Ovary (tissue), 9 donors: ENCODE measurements around the gene SH3PXD2A. TPM values are rescaled to one million over a fixed set of nuclear protein-coding genes. Genes with fewer than 3 reads are reported as not detected.

Experiments used
- DNase-seq, 5 donors: peaks; one replicate each; pipeline ENCODE4 v3.0.0-alpha.2; 2019 to 2020
- H3K27ac ChIP-seq, 2 donors: fragments of 200-600 bp; one replicate each; pipeline versions ENCODE4 v1.5.1 to v1.8.0; 2019 to 2022
- H3K27me3 ChIP-seq: fragments of 200-600 bp; one replicate; pipeline ENCODE4 v1.8.0; 2022
- H3K36me3 ChIP-seq: fragments of 200-600 bp; sonication (generic); one replicate; pipeline ENCODE4 v1.5.1; 2019
- H3K4me1 ChIP-seq: one replicate; pipeline ENCODE4 v1.8.1; 2013; ENCODE audit warnings: mild to moderate bottlenecking, moderate library complexity; ENCODE audit not compliant: insufficient read depth
- H3K4me3 ChIP-seq: fragments of 200-600 bp; sonication (generic); one replicate; pipeline ENCODE4 v1.5.1; 2017
- H3K9me3 ChIP-seq, 2 donors: fragments of 200-600 bp in 1 of 2; sonication (generic) in 1 of 2; one replicate each; pipeline versions ENCODE4 v1.5.1 to v1.8.1; 2013 to 2019; ENCODE audit warnings: mild to moderate bottlenecking in 1 of 2, moderate library complexity in 1 of 2
- CTCF ChIP-seq, 3 donors: fragments of 450-650 bp in 2 of 3; fragments of 200-600 bp in 1 of 3; IDR thresholded peaks; one replicate each; pipeline versions ENCODE4 v1.5.1 to v1.8.0; 2016 to 2022; ENCODE audit warnings: antibody characterized with exemption in 3 of 3, mild to moderate bottlenecking in 1 of 3
- EP300 ChIP-seq: sonication (generic); formaldehyde crosslinking; IDR thresholded peaks from one replicate; pipeline ENCODE4 v1.6.1; 2017; ENCODE audit warnings: antibody characterized with exemption
- POLR2A ChIP-seq: fragments of 450-650 bp; IDR thresholded peaks from one replicate; pipeline ENCODE4 v1.6.1; 2017; ENCODE audit warnings: antibody characterized with exemption, mild to moderate bottlenecking, moderate library complexity
- WGBS, 3 donors: extraction: QIAGEN DNeasy Blood & Tissue Kit in 1 of 3; methylation state at CpG; one replicate each; pipeline versions ENCODE4 v1.1.5 to v1.1.7; 2013 to 2017; 5-methylcytosine and 5-hydroxymethylcytosine counted together
- intact Hi-C, 4 donors: fragments of 100-400 bp; cut with DNase I; formaldehyde crosslinking; loops; one replicate each; pipeline versions ENCODE4 v1.11.0 to v1.15.1; 2022 to 2023
- polyA plus RNA-seq, 2 donors: library from polyadenylated mRNA; stranded (reverse); fragments of 200-250 nt in 1 of 2; fragments of 350-450 nt in 1 of 2; fragmentation: Illumina TruSeq in 1 of 2; extraction: RNeasy Lipid Tissue Mini Kit (QIAGEN cat#74804) in 1 of 2; gene quantifications; one replicate each; pipeline ENCODE4 v1.2.3, GENCODE V29; 2013 to 2014
- total RNA-seq, 7 donors: library from RNA; depleted of rRNA in 2 of 7; stranded (reverse); fragments of >200 nt in 2 of 7; fragmentation: NEBNext Ultra II Directional in 3 of 7; extraction: Animal tissue kit (Norgen Biotek cat#: 25700) in 3 of 7; gene quantifications; one replicate each; pipeline versions ENCODE4 v1.1.0 to v1.2.4, GENCODE V29; 2016 to 2023
- donor health status: DM: no; HTN: no; CAD: no; lungs with moderate emphysema.
- donor health status: DM: no; HTN: no; CAD: no.
- donor health status: Bipolar disorder and iron deficiency.
- donor health status: DM: yes; HTN: yes; CAD: no.
- donor health status: DM: no; HTN: no; CAD: no.
- donor health status: DM: yes; HTN: yes; CAD: no.

SH3PXD2A gene
- total and polyA plus RNA-seq, 9 donors = 15.3 to 82.9 (median 52.2) TPM

- 23 to 45% (median 39%) methylated on average over 2 of the region's 2 CpGs for WGBS, 3 donors
- no peak for DNase-seq
- TF ChIP-seq POLR2A = no peak
- no peak for TF ChIP-seq EP300
- no peak for TF ChIP-seq CTCF (IDR thresholded peaks at IDR 0.05)
- Histone ChIP-seq H3K27me3 (no peaks in the 10 kb centered on the region), H3K4me3 (no peak overlapping the region), H3K4me1 (peaks cover 5% of the 10 kb centered on the region), H3K27ac (no peak overlapping the region), H3K36me3 (no peaks in the 10 kb centered on the region), H3K9me3 (no peaks in the 10 kb centered on the region)
- intact Hi-C loops = loop anchor here in 1 of 4 donors (5.0 kb wide), 1 partner anchor 88 kb away; no protein-coding TSS in a partner anchor
Observed at GRCh38 chr10:103690281-103690680, 165.1 kb downstream of the SH3PXD2A start.

GRCh38 chr10:103688491-103688890 is 166.9 kb downstream of the SH3PXD2A start:
- Histone ChIP-seq H3K27ac (no peak overlapping the region), H3K27me3 (no peaks in the 10 kb centered on the region), H3K36me3 (no peaks in the 10 kb centered on the region), H3K4me3 (no peak overlapping the region), H3K9me3 (no peaks in the 10 kb centered on the region), H3K4me1 (peaks cover 2% of the 10 kb centered on the region)
- DNase-seq = no peak
- intact Hi-C loops = loop anchor here in 3 of 4 donors (2.0 to 10.0 kb wide), 4 partner anchors 86 to 274 kb away; partner anchors contain the start of gene NEURL1 (in 1 of the 3)
- TF ChIP-seq CTCF (IDR thresholded peaks at IDR 0.05) (no peak), EP300 (no peak), POLR2A (no peak)
- 51 to 69% (median 60%) methylated on average over 4 of the region's 4 CpGs for WGBS, 3 donors

- TF ChIP-seq CTCF (IDR thresholded peaks at IDR 0.05) = no peak
- TF ChIP-seq POLR2A = no peak
- no peak for TF ChIP-seq EP300
- H3K4me1 ChIP-seq = no peaks in the 10 kb centered on the region
- no peak overlapping the region for H3K27ac ChIP-seq
- intact Hi-C loops = loop anchor here in 3 of 4 donors (2.0 to 10.0 kb wide), 5 partner anchors 85 to 273 kb away; partner anchors contain the start of gene NEURL1 (in 1 of the 3)
- H3K4me3 ChIP-seq = no peak overlapping the region
- no peaks in the 10 kb centered on the region for H3K9me3 ChIP-seq
- DNase-seq = no peak
- H3K36me3 ChIP-seq = no peaks in the 10 kb centered on the region
- 94 to 96% (median 94%) methylated on average over 5 of the region's 5 CpGs for WGBS, 3 donors
- H3K27me3 ChIP-seq = no peaks in the 10 kb centered on the region
Observed at GRCh38 chr10:103687718-103688117, 167.7 kb downstream of the SH3PXD2A start.

GRCh38 chr10:103687172-103687571 is 168.2 kb downstream of the SH3PXD2A start:
- WGBS, 3 donors = 81 to 85% (median 83%) methylated on average over 6 of the region's 6 CpGs
- H3K4me1 ChIP-seq = no peaks in the 10 kb centered on the region
- TF ChIP-seq CTCF (IDR thresholded peaks at IDR 0.05) (no peak), POLR2A (no peak), EP300 (no peak)

More at GRCh38 chr10:103687172-103687571, 168.2 kb downstream of the SH3PXD2A start:
- H3K27ac ChIP-seq = no peak overlapping the region
- H3K4me3 ChIP-seq = no peak overlapping the region
- H3K9me3 ChIP-seq = no peaks in the 10 kb centered on the region
- no peaks in the 10 kb centered on the region for H3K36me3 ChIP-seq
- H3K27me3 ChIP-seq = no peaks in the 10 kb centered on the region
- intact Hi-C loops = loop anchor here in 2 of 4 donors (2.0 to 10.0 kb wide), 4 partner anchors 85 to 272 kb away; partner anchors contain the start of gene NEURL1 (in 1 of the 2)
- DNase-seq = no peak
